SK-N-MC (cell line): Measurements from ENCODE around the gene ESD.

ENCODE experiments used
- EZH2 ChIP-seq: fragments of 200-600 bp; sonication (generic); IDR thresholded peaks from one replicate; pipeline ENCODE4 v1.6.1; 2017; ENCODE audit warnings: antibody characterized with exemption
- FOXP2 ChIP-seq: optimal IDR thresholded peaks from 2 replicates; pipeline ENCODE3; 2011; ENCODE audit warnings: mild to moderate bottlenecking, moderate library complexity; ENCODE audit not compliant: insufficient read depth; ENCODE audit errors: extremely low read length, control extremely low read depth
- POLR2AphosphoS5 ChIP-seq: IDR thresholded peaks from 2 replicates; pipeline ENCODE4 v1.6.1; 2012; ENCODE audit warnings: mild to moderate bottlenecking, low read depth, low read length, borderline replicate concordance

- TF ChIP-seq EZH2 (no peak), POLR2AphosphoS5 (no peak), FOXP2 (no peak)
Measured at GRCh38 chr13:46773541-46773940, 23.4 kb downstream of the ESD start.
